HepG2 (cell line): ENCODE results near the gene IRF4. TPM values are rescaled to one million over a fixed set of nuclear protein-coding genes. Genes with fewer than 3 reads are reported as not detected.

ENCODE experiments used
- ATAC-seq: fragments of 200-7000 bp; cut with Tn5 transposase; 3 replicates; pipeline ENCODE4 v1.9.1; 2020; ENCODE audit warnings: mild to moderate bottlenecking, moderate library complexity
- BruUV-seq: library from RNA; stranded (reverse); fragments of 400-500 nt; replicated peaks from 2 replicates; lab custom pipeline; 2021; lab: Mats Ljungman, UMichigan
- CTCF ChIA-PET: fragments of 300-600 bp; formaldehyde crosslinking; extraction: SDS; loops from one replicate; lab custom pipeline; 2021; ENCODE audit warnings: low total read pairs, inconsistent platforms, low intra/inter-chr PET ratio; lab: Yijun Ruan, JAX
- POLR2A ChIA-PET: fragments of 350-600 bp; sonication (Branson Sonifier 250); formaldehyde crosslinking; loops from one replicate; lab custom pipeline; 2020; ENCODE audit warnings: antibody characterized with exemption, inconsistent platforms; lab: Yijun Ruan, JAX
- DNase-seq: peaks from one replicate; pipeline ENCODE4 v3.0.0-alpha.2; 2015; ENCODE audit warnings: low spot score
- FAIRE-seq: peaks from 3 replicates; lab custom pipeline; 2011; peaks lifted over from hg19 to GRCh38; lab: Jason Lieb, UNC
- H2AFZ ChIP-seq: one replicate; pipeline ENCODE4 v1.6.1; 2011; ENCODE audit warnings: low read length, inconsistent platforms
- H3K27ac ChIP-seq: fragments of 300-600 bp; 3 replicates; pipeline ENCODE4 v1.8.0; 2011; ENCODE audit warnings: mixed run types, mild to moderate bottlenecking, mixed read lengths, low read length, inconsistent platforms; ENCODE audit not compliant: insufficient read depth; ENCODE audit errors: extremely low read length
- H3K27me3 ChIP-seq, 2 experiments: fragments of 200-600 bp in 1 of 2; 2 replicates in 1 of 2; 3 replicates in 1 of 2; pipeline versions ENCODE4 v1.6.0 to v1.8.0; 2011; ENCODE audit warnings: low read length in 2 of 2, mild to moderate bottlenecking in 2 of 2, moderate library complexity in 2 of 2, inconsistent platforms in 1 of 2; ENCODE audit not compliant: insufficient read depth in 2 of 2, control insufficient read depth in 1 of 2
- H3K36me3 ChIP-seq, 2 experiments: fragments of 200-600 bp in 1 of 2; replicated peaks in 1 of 2; 2 replicates in 1 of 2; 3 replicates in 1 of 2; pipeline versions ENCODE4 v1.5.1 to v1.8.0; 2011; ENCODE audit warnings: low read length in 2 of 2, inconsistent platforms in 1 of 2; ENCODE audit not compliant: insufficient read depth in 2 of 2, control insufficient read depth in 1 of 2
- H3K4me1 ChIP-seq: 2 replicates; pipeline ENCODE4 v1.5.1; 2012; ENCODE audit warnings: low read length, inconsistent platforms; ENCODE audit not compliant: insufficient read depth
- H3K4me2 ChIP-seq: 2 replicates; pipeline ENCODE4 v1.6.0; 2011; ENCODE audit warnings: low read depth, low read length, inconsistent platforms
- H3K4me3 ChIP-seq, 3 experiments: fragments of 200-600 bp in 1 of 3; sonication (generic), shearing (Covaris generic) in 1 of 3; replicated peaks in 1 of 3; 2 replicates each; pipeline ENCODE4 v1.5.1; 2011 to 2016; ENCODE audit warnings: low read length in 3 of 3, inconsistent platforms in 2 of 3, low read depth in 2 of 3, mild to moderate bottlenecking in 2 of 3, control low read depth in 1 of 3, mixed read lengths in 1 of 3; ENCODE audit not compliant: insufficient read depth in 1 of 3
- H3K79me2 ChIP-seq: one replicate; pipeline ENCODE4 v1.6.1; 2011; ENCODE audit warnings: low read length, inconsistent platforms; ENCODE audit not compliant: insufficient read depth
- H3K9ac ChIP-seq: 2 replicates; pipeline ENCODE4 v1.6.0; 2011; ENCODE audit warnings: mild to moderate bottlenecking, low read depth, low read length, inconsistent platforms; ENCODE audit not compliant: insufficient read depth
- H3K9me3 ChIP-seq: 2 replicates; pipeline ENCODE4 v1.5.1; 2012; ENCODE audit warnings: mild to moderate bottlenecking, low read length
- H4K20me1 ChIP-seq: 2 replicates; pipeline ENCODE4 v1.6.0; 2011; ENCODE audit warnings: inconsistent platforms, mild to moderate bottlenecking, low read length, moderate library complexity; ENCODE audit not compliant: insufficient read depth
- HNF1A ChIP-seq, 2 experiments: sonication (generic) in 1 of 2; formaldehyde crosslinking in 1 of 2; IDR thresholded peaks; 2 replicates each; pipeline versions ENCODE4 v1.4.0 to v1.6.1; 2016 to 2020; ENCODE audit warnings: borderline replicate concordance in 1 of 2, low read depth in 1 of 2, mild to moderate bottlenecking in 1 of 2, missing genetic modification reagents in 1 of 2
- MBD4 ChIP-seq: IDR thresholded peaks from 2 replicates; pipeline ENCODE4 v1.6.1; 2012; ENCODE audit warnings: low read length, inconsistent platforms, borderline replicate concordance
- ONECUT2 ChIP-seq: sonication (generic); formaldehyde crosslinking; IDR thresholded peaks from 2 replicates; pipeline ENCODE4 v1.4.0; 2020; ENCODE audit warnings: missing genetic modification reagents
- RNF2 ChIP-seq: fragments of 450-650 bp; conservative IDR thresholded peaks from 2 replicates; pipeline ENCODE4 v1.6.1; 2016; ENCODE audit warnings: low read depth
- RORA ChIP-seq: sonication (generic); formaldehyde crosslinking; IDR thresholded peaks from 2 replicates; pipeline ENCODE4 v1.5.0; 2020; ENCODE audit warnings: mild to moderate bottlenecking, missing genetic modification reagents, moderate library complexity
- U2AF1 ChIP-seq: fragments of 200-400 bp; formaldehyde crosslinking; optimal IDR thresholded peaks from 2 replicates; pipeline ENCODE3; 2017; ENCODE audit warnings: mild to moderate bottlenecking, low read depth, low read length
- ZNF121 ChIP-seq: sonication (generic); formaldehyde crosslinking; IDR thresholded peaks from 2 replicates; pipeline ENCODE4 v1.5.0; 2020; ENCODE audit warnings: mild to moderate bottlenecking, missing genetic modification reagents
- ZNF446 ChIP-seq: sonication (generic); formaldehyde crosslinking; IDR thresholded peaks from 2 replicates; pipeline ENCODE4 v1.5.0; 2020; ENCODE audit warnings: mild to moderate bottlenecking, missing genetic modification reagents
- ZNF839 ChIP-seq: sonication (generic); formaldehyde crosslinking; IDR thresholded peaks from 2 replicates; pipeline ENCODE4 v1.4.0; 2020; ENCODE audit warnings: missing genetic modification reagents, mild to moderate bottlenecking, borderline replicate concordance
- ZSCAN20 ChIP-seq: sonication (generic); formaldehyde crosslinking; IDR thresholded peaks from 2 replicates; pipeline ENCODE4 v1.4.0; 2020; ENCODE audit warnings: missing genetic modification reagents, mild to moderate bottlenecking, borderline replicate concordance
- WGBS: methylation state at CpG from one replicate; pipeline ENCODE4 v1.1.6; 2017; ENCODE audit warnings: low lambda C conversion rate; 5-methylcytosine and 5-hydroxymethylcytosine counted together
- in situ Hi-C: cut with HindIII; loops from 2 replicates; pipeline ENCODE4 v1.10.0; 2017; ENCODE audit warnings: low pct_unique_long_range_greater_than_20kb; ENCODE audit not compliant: extremely low pct_ligation_motif_present
- intact Hi-C: fragments of 100-400 bp; cut with micrococcal nuclease; formaldehyde crosslinking; loops from one replicate; pipeline ENCODE4 v1.10.0; 2022; ENCODE audit not compliant: unreplicated experiment
- polyA plus RNA-seq, 8 experiments: library from polyadenylated mRNA; depleted of rRNA in 3 of 8; stranded (reverse) in 7 of 8; unstranded in 1 of 8; fragments of >200 nt; fragmentation: Illumina TruSeq in 4 of 8; extraction: Trizol in 4 of 8; gene quantifications; 2 replicates each; pipeline versions ENCODE4 v1.2.1 to v1.2.3, GENCODE V29; 2011 to 2016; ENCODE audit warnings: low read depth in 4 of 8, missing spikeins in 1 of 8, mixed read lengths in 1 of 8; ENCODE audit not compliant: insufficient read depth in 1 of 8
- total RNA-seq, 5 experiments: library from RNA; depleted of rRNA; stranded (reverse); fragments of >200 nt; fragmentation: Illumina TruSeq; extraction: Trizol; gene quantifications; 2 replicates each; pipeline ENCODE4 v1.2.3, GENCODE V29; 2016; ENCODE audit warnings: low read depth in 1 of 5
- TF ChIP-seq, protein P1 (sequence below): sonication (generic); formaldehyde crosslinking; IDR thresholded peaks from 2 replicates; pipeline ENCODE4 v1.4.0; 2020; ENCODE audit warnings: missing genetic modification reagents, borderline replicate concordance
- TF ChIP-seq, protein P2 (sequence below): sonication (generic); formaldehyde crosslinking; IDR thresholded peaks from 2 replicates; pipeline ENCODE4 v1.5.0; 2020; ENCODE audit warnings: mild to moderate bottlenecking, missing genetic modification reagents, borderline replicate concordance
- TF ChIP-seq, protein P3 (sequence below): sonication (generic); formaldehyde crosslinking; IDR thresholded peaks from 2 replicates; pipeline ENCODE4 v1.8.0; 2022; ENCODE audit warnings: missing genetic modification reagents, mild to moderate bottlenecking, moderate library complexity, borderline replicate concordance

The IRF4 gene
- total and polyA plus RNA-seq, 2 of the 13 experiments (the other 11 are each of a cell fraction or from before 2014, with no cell fraction given) = 0.07 to 0.09 TPM

DNA sequence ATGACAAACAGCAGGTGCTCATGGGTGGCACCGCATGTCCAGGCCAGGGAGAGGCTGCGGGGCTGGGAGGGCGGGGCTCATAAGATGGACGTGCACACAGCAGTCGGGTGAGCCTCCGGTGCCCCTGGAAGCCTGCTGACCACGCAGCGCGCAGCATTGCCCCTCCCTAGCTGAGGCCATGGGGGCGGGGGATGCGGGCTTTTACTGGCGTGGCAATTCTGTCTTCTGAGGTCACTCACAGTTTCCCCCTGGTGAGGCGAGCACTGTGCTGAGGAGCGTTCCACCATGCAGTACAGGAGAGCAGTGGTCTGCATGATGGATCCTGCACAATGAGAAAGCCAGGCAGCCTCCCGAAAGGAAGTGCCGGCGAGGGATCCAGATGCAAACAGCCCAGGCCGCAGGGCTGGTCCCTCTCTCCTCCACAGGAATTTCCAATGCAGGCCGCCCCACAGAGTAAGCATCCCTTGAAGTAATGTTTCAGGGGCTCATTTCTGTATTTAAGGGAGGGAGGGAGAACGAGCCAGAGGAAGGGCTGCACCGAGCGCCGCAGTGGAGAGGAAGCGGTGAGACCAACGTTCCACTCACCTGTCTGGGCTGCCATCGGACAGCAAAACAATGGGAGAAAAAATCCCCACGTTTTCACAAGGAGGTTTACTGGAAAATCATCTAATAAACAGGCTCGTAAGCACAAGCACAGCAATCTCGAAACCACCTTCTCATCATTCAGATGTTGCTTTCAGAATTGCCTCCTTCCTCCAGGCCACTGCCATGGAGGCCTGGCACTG, 56.0 kb downstream of the IRF4 start:
- Histone ChIP-seq H3K27ac (no peak overlapping the region), H3K36me3 (no peaks in the 10 kb centered on the region), H3K27me3 (peaks cover 9 to 67% of the 10 kb centered on the region in 2 experiments; a peak in 4 of 5 replicates), H3K9me3 (no peaks in the 10 kb centered on the region), H3K79me2 (no peaks in the 10 kb centered on the region), H2AFZ (no peak overlapping the region), H3K4me3 (no peak overlapping the region), H4K20me1 (no peaks in the 10 kb centered on the region), H3K4me2 (no peak overlapping the region), H3K9ac (no peak overlapping the region), H3K4me1 (no peaks in the 10 kb centered on the region)
- ATAC-seq (no peak), FAIRE-seq (no peak), DNase-seq (no peak)
- no TSS peak for BruUV-seq
- WGBS = 48% methylated on average over 19 of the region's 29 CpGs
- POLR2A ChIA-PET = no interaction called here
- in situ Hi-C loops (no loop called here), intact Hi-C loops (no loop called here)
- CTCF ChIA-PET = no interaction called here
- TF ChIP-seq ZNF839 (CRISPR knock-in tag) (no peak), ZSCAN20 (CRISPR knock-in tag) (no peak), HNF1A (IDR thresholded peaks at IDR 0.05; ENCODE audit: low read depth) (no peak), HNF1A (CRISPR knock-in tag; IDR thresholded peaks at IDR 0.05; ENCODE audit: borderline replicate concordance) (no peak), ZNF121 (CRISPR knock-in tag) (no peak), ONECUT2 (CRISPR knock-in tag) (no peak), RORA (CRISPR knock-in tag) (no peak), ZNF446 (CRISPR knock-in tag) (no peak), RNF2 (no peak), U2AF1 (no peak), MBD4 (no peak)
- TF ChIP-seq, protein P1, sequence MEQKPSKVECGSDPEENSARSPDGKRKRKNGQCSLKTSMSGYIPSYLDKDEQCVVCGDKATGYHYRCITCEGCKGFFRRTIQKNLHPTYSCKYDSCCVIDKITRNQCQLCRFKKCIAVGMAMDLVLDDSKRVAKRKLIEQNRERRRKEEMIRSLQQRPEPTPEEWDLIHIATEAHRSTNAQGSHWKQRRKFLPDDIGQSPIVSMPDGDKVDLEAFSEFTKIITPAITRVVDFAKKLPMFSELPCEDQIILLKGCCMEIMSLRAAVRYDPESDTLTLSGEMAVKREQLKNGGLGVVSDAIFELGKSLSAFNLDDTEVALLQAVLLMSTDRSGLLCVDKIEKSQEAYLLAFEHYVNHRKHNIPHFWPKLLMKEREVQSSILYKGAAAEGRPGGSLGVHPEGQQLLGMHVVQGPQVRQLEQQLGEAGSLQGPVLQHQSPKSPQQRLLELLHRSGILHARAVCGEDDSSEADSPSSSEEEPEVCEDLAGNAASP (CRISPR knock-in tag) = no peak
- TF ChIP-seq, protein P2, sequence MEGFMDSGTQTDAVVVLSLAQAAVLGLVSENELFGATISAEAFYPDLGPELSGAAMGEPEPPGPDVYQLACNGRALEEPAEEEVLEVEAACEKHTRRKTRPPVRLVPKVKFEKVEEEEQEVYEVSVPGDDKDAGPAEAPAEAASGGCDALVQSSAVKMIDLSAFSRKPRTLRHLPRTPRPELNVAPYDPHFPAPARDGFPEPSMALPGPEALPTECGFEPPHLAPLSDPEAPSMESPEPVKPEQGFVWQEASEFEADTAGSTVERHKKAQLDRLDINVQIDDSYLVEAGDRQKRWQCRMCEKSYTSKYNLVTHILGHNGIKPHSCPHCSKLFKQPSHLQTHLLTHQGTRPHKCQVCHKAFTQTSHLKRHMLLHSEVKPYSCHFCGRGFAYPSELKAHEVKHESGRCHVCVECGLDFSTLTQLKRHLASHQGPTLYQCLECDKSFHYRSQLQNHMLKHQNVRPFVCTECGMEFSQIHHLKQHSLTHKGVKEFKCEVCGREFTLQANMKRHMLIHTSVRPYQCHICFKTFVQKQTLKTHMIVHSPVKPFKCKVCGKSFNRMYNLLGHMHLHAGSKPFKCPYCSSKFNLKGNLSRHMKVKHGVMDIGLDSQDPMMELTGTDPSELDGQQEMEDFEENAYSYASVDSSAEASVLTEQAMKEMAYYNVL = no peak
- TF ChIP-seq, protein P3, sequence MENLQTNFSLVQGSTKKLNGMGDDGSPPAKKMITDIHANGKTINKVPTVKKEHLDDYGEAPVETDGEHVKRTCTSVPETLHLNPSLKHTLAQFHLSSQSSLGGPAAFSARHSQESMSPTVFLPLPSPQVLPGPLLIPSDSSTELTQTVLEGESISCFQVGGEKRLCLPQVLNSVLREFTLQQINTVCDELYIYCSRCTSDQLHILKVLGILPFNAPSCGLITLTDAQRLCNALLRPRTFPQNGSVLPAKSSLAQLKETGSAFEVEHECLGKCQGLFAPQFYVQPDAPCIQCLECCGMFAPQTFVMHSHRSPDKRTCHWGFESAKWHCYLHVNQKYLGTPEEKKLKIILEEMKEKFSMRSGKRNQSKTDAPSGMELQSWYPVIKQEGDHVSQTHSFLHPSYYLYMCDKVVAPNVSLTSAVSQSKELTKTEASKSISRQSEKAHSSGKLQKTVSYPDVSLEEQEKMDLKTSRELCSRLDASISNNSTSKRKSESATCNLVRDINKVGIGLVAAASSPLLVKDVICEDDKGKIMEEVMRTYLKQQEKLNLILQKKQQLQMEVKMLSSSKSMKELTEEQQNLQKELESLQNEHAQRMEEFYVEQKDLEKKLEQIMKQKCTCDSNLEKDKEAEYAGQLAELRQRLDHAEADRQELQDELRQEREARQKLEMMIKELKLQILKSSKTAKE (CRISPR knock-in tag) = no peak
